SK-N-SH (cell line): Measurements from ENCODE around the gene HDAC8. TPM values are rescaled to one million over a fixed set of nuclear protein-coding genes. Genes with fewer than 3 reads are reported as not detected.

Source experiments
- CTCF ChIA-PET: fragments of 300-600, 350-600 bp; formaldehyde crosslinking; extraction: SDS; loops from one replicate; lab custom pipeline; 2021; lab: Yijun Ruan, JAX
- POLR2A ChIA-PET: fragments of 350-600 bp; sonication (Branson Sonifier 250); formaldehyde crosslinking; extraction: SDS; loops from one replicate; lab custom pipeline; 2020; ENCODE audit warnings: antibody characterized with exemption, inconsistent platforms; lab: Yijun Ruan, JAX
- DNase-seq: peaks from one replicate; pipeline ENCODE4 v3.0.0; 2012
- H2AFZ ChIP-seq: fragments of 200-600 bp; sonication (generic); 2 replicates; pipeline ENCODE4 v1.8.1; 2016; ENCODE audit warnings: antibody characterized with exemption, mild to moderate bottlenecking, low read depth
- H3F3A ChIP-seq: fragments of 200-600 bp; sonication (generic); replicated peaks from 2 replicates; pipeline ENCODE3; 2016; ENCODE audit warnings: antibody characterized with exemption, mild to moderate bottlenecking; ENCODE audit not compliant: insufficient read depth
- H3K27ac ChIP-seq, 2 experiments: fragments of 200-500 bp in 1 of 2; fragments of 200-600 bp in 1 of 2; sonication (Bioruptor generic) in 1 of 2; sonication (generic), shearing (Covaris generic) in 1 of 2; 2 replicates each; pipeline versions ENCODE4 v1.5.1 to v1.6.1; 2014 to 2016; ENCODE audit warnings: low read depth in 2 of 2, inconsistent platforms in 1 of 2, low read length in 1 of 2, mild to moderate bottlenecking in 1 of 2, mixed read lengths in 1 of 2
- H3K27me3 ChIP-seq: fragments of 200-600 bp; sonication (generic), shearing (Covaris generic); 2 replicates; pipeline ENCODE4 v1.6.1; 2016; ENCODE audit warnings: mixed run types; ENCODE audit not compliant: insufficient read depth
- H3K36me3 ChIP-seq, 2 experiments: fragments of 200-500 bp in 1 of 2; fragments of 200-600 bp in 1 of 2; sonication (Bioruptor generic) in 1 of 2; sonication (generic) in 1 of 2; replicated peaks in 1 of 2; 2 replicates each; pipeline versions ENCODE3 to v1.5.1; 2014 to 2016; ENCODE audit warnings: low read length in 1 of 2, mild to moderate bottlenecking in 1 of 2; ENCODE audit not compliant: insufficient read depth in 2 of 2, control insufficient read depth in 1 of 2
- H3K4me1 ChIP-seq, 2 experiments: fragments of 200-500 bp in 1 of 2; fragments of 200-600 bp in 1 of 2; sonication (Bioruptor generic) in 1 of 2; sonication (generic), shearing (Covaris generic) in 1 of 2; 2 replicates each; pipeline versions ENCODE4 v1.5.1 to v1.6.1; 2014 to 2016; ENCODE audit warnings: low read depth in 1 of 2, low read length in 1 of 2, mixed run types in 1 of 2; ENCODE audit not compliant: insufficient read depth in 2 of 2, control insufficient read depth in 1 of 2
- H3K4me2 ChIP-seq: fragments of 200-600 bp; sonication (generic), shearing (Covaris generic); 2 replicates; pipeline ENCODE4 v1.6.1; 2017; ENCODE audit warnings: mixed run types
- H3K4me3 ChIP-seq, 2 experiments: fragments of 200-500 bp in 1 of 2; fragments of 200-600 bp in 1 of 2; sonication (Bioruptor generic) in 1 of 2; sonication (generic), shearing (Covaris generic) in 1 of 2; 2 replicates each; pipeline versions ENCODE4 v1.5.1 to v1.8.1; 2014 to 2016; ENCODE audit warnings: low read depth in 2 of 2, inconsistent platforms in 1 of 2, low read length in 1 of 2, mild to moderate bottlenecking in 1 of 2, mixed read lengths in 1 of 2, moderate library complexity in 1 of 2
- H3K79me2 ChIP-seq: fragments of 200-600 bp; sonication (generic); 2 replicates; pipeline ENCODE4 v1.8.1; 2017; ENCODE audit warnings: mild to moderate bottlenecking; ENCODE audit not compliant: insufficient read depth
- H3K9ac ChIP-seq: fragments of 200-600 bp; sonication (generic); 2 replicates; pipeline ENCODE4 v1.6.1; 2017; ENCODE audit warnings: mixed run types
- H3K9me2 ChIP-seq: fragments of 200-600 bp; sonication (generic); 2 replicates; pipeline ENCODE4 v1.6.1; 2017; ENCODE audit warnings: mixed run types
- H3K9me3 ChIP-seq: fragments of 200-600 bp; sonication (generic); 2 replicates; pipeline ENCODE4 v1.6.1; 2017; ENCODE audit warnings: mixed run types, mild to moderate bottlenecking, moderate library complexity
- H4K20me1 ChIP-seq: fragments of 200-600 bp; sonication (generic); 2 replicates; pipeline ENCODE4 v1.6.1; 2017; ENCODE audit warnings: mild to moderate bottlenecking, mixed run types; ENCODE audit not compliant: insufficient read depth
- CTCF ChIP-seq: fragments of 200-600 bp; sonication (generic); IDR thresholded peaks from 2 replicates; pipeline ENCODE4 v1.6.1; 2017; ENCODE audit warnings: antibody characterized with exemption, mild to moderate bottlenecking, moderate library complexity
- ELF1 ChIP-seq: IDR thresholded peaks from 2 replicates; pipeline ENCODE4 v1.4.0; 2012
- EP300 ChIP-seq, 2 experiments: IDR thresholded peaks; 2 replicates each; pipeline versions ENCODE4 v1.4.0 to v1.6.1; 2012; ENCODE audit warnings: borderline replicate concordance in 1 of 2, low read depth in 1 of 2, low read length in 1 of 2
- FOXJ3 ChIP-seq: sonication (generic); formaldehyde crosslinking; IDR thresholded peaks from 2 replicates; pipeline ENCODE4 v1.5.1; 2020; ENCODE audit warnings: mild to moderate bottlenecking, missing genetic modification reagents
- IRF3 ChIP-seq: fragments of 150-350 bp; IDR thresholded peaks from 2 replicates; pipeline ENCODE4 v1.6.1; 2016; ENCODE audit warnings: mild to moderate bottlenecking, low read depth, low read length
- JUND ChIP-seq: IDR thresholded peaks from 2 replicates; pipeline ENCODE4 v1.4.0; 2012
- MEF2A ChIP-seq: IDR thresholded peaks from 2 replicates; pipeline ENCODE4 v1.4.0; 2012; ENCODE audit warnings: low read depth, borderline replicate concordance
- NRF1 ChIP-seq: IDR thresholded peaks from 2 replicates; pipeline ENCODE4 v1.6.1; 2012; ENCODE audit warnings: low read depth, mild to moderate bottlenecking, low read length
- PBX3 ChIP-seq: IDR thresholded peaks from 2 replicates; pipeline ENCODE4; 2012
- RCOR1 ChIP-seq: fragments of 150-350 bp; IDR thresholded peaks from 2 replicates; pipeline ENCODE4 v1.6.1; 2017; ENCODE audit warnings: antibody characterized with exemption, low read length
- RXRA ChIP-seq: IDR thresholded peaks from 2 replicates; pipeline ENCODE4 v1.4.0; 2012; ENCODE audit warnings: low read depth, mild to moderate bottlenecking, borderline replicate concordance
- whole genome bisulfite sequencing: methylation state at CpG from one replicate; pipeline ENCODE4 v1.1.6; 2017; ENCODE audit warnings: low lambda C conversion rate; 5-methylcytosine and 5-hydroxymethylcytosine counted together
- polyA plus RNA-seq, 3 experiments: library from polyadenylated mRNA; depleted of rRNA; stranded (reverse); fragments of >200 nt; gene quantifications; 2 replicates each; pipeline ENCODE4 v1.2.3, GENCODE V29; 2012

The HDAC8 gene
- polyA plus RNA-seq, 1 of the 3 experiments (the other 2 are of a cell fraction) = 30.6 TPM

GRCh38 chrX:72475338-72475737 is 97.3 kb downstream of the HDAC8 start (continued):
- TF ChIP-seq EP300 (IDR thresholded peaks at IDR 0.05; ENCODE audit: borderline replicate concordance in 1 of 2, low read depth in 1 of 2, low read length in 1 of 2) = no peak

- CTCF ChIA-PET = interaction anchor here (1.0 kb wide), 1 partner anchor 87 kb away, joined by 3 read pairs; no protein-coding TSS in a partner anchor
- TF ChIP-seq MEF2A (no peak), IRF3 (no peak), RCOR1 (no peak), NRF1 (no peak), RXRA (no peak), PBX3 (no peak), CTCF (no peak), ELF1 (no peak), JUND (no peak), FOXJ3 (CRISPR knock-in tag) (no peak)
- TF ChIP-seq, all 33 proteins: peak for 0
- POLR2A ChIA-PET = no interaction called here
- no peak overlapping the region for H3K4me3 ChIP-seq
- H4K20me1 ChIP-seq = no peaks in the 10 kb centered on the region
- peaks cover 0 to 2% of the 10 kb centered on the region in 2 experiments; a peak in 1 of 4 replicates for H3K4me1 ChIP-seq
- H3K9ac ChIP-seq = no peak overlapping the region
- H3K4me2 ChIP-seq = no peak overlapping the region
- H3K9me2 ChIP-seq = no peaks in the 10 kb centered on the region
- H2AFZ ChIP-seq = no peak overlapping the region
- peaks cover 9 to 27% of the 10 kb centered on the region in 2 experiments for H3K36me3 ChIP-seq
- no peaks in the 10 kb centered on the region for H3K9me3 ChIP-seq
- H3K27me3 ChIP-seq = no peaks in the 10 kb centered on the region
- H3K79me2 ChIP-seq = no peaks in the 10 kb centered on the region
- H3F3A ChIP-seq = no peaks in the 10 kb centered on the region
- no peak overlapping the region for H3K27ac ChIP-seq
- DNase-seq = no peak
- WGBS = 92% methylated on average over 3 of the region's 3 CpGs
Measured at GRCh38 chrX:72470532-72471223, 102.0 kb downstream of the HDAC8 start.
